Stimulated activated CD4-positive, alpha-beta T cell treated with anti-CD3 and anti-CD28 coated beads, Interleukin-15, amount 100 ng/mL, for 48 hours (primary cell): ENCODE results near the gene SERPINB1.
A peak's percentile ranks its signal among the peaks of the same experiment; 100 is the strongest.

Source experiments
- DNase-seq, 2 donors: peaks; one replicate each; pipeline ENCODE4 v3.0.0-alpha.2; 2020; ENCODE audit warnings: low read depth in 2 of 2

SERPINB1 gene

DNA sequence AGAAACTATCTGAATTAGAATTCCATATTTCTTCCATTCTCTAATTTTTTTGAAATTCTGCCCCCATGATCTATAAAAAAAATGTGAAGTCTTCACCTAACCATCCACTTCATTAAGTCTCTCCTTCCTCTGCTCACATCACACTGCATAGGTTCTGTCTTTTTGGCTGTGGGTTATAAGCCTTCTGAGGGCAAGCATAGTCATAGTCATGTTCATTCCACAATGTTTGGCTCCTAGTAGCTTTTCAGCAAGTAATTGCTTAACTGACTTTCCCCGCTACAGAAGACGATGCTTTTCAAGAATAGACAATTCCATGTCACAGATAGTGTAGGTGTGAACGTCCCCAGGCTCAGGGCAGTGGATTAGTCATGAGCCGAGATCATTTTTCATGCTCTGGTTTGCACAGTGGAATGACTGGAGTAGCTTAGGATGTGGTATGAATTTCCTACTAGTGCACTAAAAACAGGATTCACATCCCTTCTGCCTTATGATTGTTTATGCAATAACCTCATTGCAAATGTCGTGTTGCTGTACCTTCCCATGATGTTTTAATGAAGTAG is 47.4 kb downstream of the SERPINB1 start:
- no peak for DNase-seq

DNA sequence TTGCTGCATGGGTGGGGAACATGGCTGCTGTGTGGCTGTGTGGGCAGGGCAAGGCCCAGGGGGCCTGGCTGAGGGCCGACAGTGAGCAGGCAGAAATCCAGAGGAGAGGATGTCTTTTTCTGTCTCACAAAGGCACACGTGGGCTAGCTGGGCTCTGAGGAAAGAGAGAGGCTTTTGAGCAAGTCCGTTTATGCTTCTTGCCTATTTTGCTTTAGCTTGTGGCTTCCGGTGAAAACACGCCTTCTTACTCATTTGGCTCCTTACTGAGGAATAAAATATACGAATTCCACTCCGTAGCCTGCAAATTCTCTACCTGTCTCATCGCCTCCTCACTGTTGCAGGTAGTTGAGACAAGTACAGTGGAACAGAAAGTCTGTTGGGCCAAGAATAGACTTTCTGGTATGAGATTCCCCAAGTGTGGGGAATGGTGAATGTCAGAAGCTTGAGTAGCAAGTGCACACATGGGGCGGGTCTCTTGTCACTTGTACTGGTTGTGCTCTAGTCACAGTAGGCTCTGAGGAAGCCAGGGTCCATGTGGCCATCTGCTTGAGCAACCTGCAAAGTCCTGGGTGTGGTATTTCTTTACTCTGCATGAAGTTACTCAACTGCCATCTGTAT is 48.0 kb downstream of the SERPINB1 start:
- peak in 1 of 2 donors; percentile 28 for DNase-seq

DNA sequence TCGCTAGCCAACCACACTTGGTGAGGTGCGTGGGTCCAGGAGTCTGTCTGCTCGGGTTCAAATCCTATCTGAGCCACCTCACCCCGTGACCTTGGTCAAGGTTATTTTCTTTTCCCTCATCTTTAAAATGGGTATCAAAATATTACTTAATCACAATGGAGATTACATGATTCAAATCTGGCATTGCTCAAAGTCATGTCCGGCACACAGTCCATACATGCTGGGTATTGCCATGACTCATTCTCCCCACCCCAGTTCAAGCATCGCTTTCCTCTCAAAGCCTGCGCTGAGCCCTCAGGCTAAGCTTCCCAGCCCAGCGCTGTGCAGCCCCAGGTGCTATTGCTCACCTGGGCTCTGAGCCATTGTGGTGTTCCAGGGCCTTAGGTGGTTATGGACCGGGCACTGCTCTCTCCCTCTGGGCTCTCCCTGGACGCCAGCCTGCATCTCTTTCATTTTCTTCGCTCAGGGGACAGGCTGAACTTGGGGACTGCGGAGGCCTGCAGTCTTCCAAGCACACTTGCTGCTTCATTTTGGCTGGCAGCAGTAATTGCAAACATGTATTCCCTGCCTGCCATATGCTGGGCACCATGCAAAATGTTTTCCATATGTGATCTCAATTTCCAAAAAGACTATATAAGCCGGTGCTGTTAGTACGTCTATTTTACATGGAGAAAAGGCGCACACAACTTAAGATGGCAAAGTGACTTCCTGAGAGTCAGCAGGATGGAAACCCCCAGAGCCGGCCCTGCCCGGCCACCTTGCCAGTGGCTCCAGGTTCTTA is 49.1 kb downstream of the SERPINB1 start:
- no peak for DNase-seq

DNA sequence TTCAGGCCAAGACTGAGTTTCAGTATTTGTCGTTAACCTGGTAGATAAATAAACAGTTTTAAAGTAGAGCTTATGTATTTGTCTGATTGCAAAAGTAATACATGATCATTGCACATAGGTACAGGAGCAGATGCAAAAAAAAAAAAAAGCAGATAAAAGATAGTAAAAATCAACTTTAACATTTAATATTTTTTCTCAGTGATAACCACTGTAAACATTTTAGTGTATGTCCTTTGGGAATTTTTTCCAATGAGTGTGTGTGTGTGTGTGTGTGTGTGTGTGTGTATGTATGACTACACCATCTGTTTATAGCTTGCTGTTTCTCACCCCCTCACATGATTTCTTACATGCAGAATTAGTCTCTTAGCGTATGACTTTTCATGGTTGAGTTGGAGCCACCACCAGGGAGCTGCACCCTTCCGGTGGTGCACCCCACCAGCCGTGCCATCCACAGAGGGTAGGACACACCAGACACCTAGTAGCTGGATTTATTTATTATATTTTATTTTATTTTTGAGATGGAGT is 50.2 kb downstream of the SERPINB1 start:
- DNase-seq = no peak

DNA sequence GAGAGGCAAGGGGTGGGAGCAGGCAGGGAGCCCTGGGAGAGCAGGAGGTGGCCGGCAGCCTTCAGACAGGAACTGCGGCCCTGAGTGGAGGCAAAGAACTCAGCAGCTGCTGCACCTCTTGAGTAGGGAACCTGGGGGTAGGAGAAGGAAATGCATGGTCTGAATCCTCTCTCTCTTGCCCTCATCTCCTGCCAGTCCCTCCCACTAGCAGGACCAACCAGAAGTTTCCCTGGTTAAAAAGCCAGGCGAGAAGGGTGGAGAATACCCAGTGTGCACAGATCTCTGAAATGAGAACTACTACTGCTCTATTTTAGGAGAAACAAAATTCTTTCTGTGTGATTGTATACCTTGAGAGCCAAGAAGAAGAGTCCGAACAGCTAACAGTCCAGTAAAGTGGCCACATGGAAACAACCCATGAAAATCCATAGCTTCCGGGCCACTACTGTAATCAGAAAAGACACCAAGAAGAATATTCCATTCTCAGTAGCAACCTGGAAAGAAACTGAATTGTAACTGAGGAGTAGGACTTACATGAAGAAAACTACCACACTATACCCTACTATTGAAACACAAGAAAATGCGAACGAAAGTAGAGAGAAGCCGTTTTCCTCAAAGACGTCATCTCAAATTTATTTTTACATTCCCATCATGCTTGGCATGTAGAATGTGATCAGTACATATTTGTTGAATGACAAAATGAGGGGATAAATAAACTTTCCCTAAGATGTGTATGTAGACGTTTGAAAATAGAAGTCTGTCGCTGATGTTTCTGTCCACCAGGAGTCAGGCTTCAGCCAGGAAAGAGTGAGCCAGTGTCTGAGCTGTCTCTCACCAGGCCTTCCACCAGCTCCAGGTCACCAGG is 50.8 kb downstream of the SERPINB1 start:
- DNase-seq = peak; percentile 55 to 56

DNA sequence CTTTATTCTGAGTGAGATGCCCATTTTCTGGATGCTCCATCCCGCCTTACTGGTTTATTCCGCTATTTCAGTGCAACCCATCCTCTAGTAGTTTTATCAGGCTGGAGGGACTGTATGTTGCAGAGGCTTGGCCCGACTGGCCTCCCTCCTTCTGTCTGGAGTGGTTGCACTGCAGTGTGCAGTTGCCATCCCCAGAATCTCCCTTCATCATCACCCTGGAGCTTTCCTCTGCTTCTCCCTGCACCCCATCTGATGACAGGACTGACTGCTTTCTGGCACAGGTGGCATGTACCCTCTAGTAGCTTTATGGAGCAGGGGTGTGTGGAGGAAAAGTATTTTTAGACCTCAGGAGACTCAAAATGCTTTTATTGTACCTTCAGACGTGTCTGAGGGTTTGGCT is 55.4 kb downstream of the SERPINB1 start:
- DNase-seq = no peak

DNA sequence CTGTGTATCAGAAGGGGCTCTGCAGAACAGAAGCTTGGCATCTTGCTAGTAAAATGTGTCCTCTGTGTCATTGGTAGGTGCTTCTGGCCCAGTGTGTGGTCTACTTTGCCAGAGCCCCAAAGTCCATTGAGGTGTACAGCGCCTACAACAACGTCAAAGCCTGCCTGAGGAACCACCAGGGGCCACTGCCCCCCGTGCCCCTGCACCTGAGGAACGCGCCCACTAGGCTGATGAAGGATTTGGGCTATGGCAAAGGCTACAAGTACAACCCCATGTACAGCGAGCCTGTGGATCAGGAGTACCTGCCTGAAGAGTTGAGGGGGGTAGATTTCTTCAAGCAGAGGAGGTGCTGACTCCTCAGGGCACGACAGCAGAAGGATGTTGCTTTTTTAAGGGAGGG is 56.7 kb downstream of the SERPINB1 start:
- no peak for DNase-seq

DNA sequence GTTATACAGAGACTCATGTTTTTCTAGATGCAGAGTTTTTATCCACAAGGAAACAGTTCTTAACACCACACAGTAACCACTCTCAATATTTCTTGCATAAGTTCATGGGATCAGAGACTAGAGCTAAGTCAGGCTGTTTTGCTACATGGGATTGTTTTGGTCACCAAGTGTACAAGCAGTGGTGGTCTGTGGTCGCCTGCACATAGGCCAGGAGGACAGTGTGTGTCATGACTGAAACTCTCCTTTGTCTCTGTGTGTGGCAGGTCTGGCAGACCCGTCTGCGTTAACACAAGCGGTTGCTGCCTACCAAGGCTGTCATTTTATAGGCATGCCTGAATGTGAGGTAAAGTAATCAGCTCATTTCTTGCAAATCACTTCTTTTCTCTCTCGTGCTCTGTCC is 57.6 kb downstream of the SERPINB1 start:
- DNase-seq = no peak

DNA sequence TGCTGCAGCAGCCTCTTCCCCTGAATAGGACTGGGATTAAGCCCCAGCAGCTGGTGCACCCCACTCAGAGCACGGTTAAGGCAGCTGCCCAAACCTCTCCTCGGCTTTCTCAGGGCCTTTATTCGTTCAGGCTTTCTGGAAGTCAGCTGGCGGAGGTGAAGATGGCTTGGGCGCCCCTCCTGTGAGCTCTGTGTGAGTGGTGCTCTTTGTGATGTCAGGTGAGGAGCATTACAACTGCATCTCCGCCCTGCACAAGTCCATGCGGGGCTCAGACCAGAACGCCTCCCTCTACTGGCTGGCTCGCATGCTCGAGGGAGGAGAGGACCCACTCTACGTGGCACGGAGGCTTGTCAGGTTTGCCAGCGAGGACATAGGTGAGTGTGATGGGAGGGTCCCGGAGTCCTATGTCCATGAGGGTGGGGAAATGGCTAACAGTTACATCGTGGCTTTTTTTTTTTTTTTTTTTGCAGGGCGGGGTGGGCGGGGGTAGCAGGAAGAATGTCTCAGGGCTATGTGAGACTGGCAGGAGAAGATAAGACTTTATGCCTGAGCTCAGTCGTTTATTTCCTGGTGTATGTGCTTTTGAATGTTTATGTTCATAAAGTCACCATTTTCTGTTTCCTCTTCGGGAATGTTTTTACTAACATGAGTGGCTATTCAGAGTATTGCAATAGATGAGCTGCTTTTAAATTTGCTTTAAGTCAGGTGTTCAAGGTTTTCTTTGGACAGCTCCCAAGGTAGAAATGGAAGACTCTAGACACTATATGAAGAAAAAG is 58.3 kb downstream of the SERPINB1 start:
- no peak for DNase-seq

DNA sequence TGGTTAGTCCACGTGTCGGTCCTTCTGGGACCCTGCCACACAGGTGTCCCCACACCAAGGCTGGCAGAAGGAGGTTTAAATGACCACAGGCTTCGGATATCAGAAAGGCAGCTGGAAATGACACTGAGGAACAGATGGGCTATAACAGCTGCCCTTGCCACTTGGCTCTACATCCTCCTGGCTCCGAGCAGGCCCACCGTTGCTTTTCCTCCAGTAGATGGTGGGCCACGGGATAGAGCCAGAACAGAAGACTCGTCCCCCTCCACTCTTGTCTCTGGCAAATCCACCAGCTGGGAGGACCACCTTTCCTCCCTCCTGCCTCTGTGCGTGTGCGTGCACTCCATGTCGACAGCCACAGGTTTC is 58.9 kb downstream of the SERPINB1 start:
- DNase-seq = no peak

DNA sequence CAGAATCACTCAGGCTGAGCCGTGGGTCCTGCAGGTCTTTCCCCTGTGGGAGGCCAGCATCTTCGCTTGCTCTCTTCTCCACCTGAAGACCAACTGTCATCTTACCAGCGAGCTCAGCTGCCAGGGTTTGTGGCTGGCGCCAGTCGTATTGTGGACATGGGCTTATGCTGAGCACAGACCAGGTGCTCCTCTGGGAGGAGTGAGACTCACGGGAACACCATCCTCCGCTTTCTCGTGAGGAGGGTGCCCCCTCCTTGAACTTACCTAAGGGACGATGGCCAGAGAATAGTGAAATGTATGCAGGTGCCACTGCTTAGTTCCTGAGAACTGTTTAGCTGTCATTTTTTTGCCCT is 59.3 kb downstream of the SERPINB1 start:
- no peak for DNase-seq
